ENCODE results near the gene CYBRD1.

DNA sequence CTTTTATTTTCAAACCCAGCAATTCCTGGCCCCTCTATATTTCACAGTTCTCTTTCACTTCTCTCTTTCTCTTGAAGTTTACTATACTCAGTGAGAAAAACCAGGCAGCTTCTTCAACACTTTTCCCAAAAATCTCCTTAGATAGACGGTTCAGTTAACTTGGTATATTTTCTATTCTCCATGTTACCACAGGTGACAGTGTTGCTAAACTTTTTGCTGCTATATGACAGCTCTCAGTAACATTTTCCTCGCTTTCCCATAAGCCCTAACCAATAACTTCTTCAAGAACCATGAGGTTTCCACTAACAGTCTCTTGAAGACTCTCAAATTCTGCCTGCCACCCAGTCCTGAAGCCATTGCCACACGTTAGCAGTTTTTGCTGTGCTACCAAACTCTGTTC, 45.8 kb downstream of the CYBRD1 start:
- TF ChIP-seq, protein P1, sequence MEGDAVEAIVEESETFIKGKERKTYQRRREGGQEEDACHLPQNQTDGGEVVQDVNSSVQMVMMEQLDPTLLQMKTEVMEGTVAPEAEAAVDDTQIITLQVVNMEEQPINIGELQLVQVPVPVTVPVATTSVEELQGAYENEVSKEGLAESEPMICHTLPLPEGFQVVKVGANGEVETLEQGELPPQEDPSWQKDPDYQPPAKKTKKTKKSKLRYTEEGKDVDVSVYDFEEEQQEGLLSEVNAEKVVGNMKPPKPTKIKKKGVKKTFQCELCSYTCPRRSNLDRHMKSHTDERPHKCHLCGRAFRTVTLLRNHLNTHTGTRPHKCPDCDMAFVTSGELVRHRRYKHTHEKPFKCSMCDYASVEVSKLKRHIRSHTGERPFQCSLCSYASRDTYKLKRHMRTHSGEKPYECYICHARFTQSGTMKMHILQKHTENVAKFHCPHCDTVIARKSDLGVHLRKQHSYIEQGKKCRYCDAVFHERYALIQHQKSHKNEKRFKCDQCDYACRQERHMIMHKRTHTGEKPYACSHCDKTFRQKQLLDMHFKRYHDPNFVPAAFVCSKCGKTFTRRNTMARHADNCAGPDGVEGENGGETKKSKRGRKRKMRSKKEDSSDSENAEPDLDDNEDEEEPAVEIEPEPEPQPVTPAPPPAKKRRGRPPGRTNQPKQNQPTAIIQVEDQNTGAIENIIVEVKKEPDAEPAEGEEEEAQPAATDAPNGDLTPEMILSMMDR (IDR thresholded peaks at IDR 0.05) = peak in 1 of 5 experiments; percentile 8
- no peak for TF ChIP-seq POLR2A (IDR thresholded peaks at IDR 0.05)

All from transverse colon (tissue), 3 donors.